GM06990 (cell line): Measurements from ENCODE around the gene PKD1.
A peak's percentile ranks its signal among the peaks of the same experiment; 100 is the strongest.

Experiments used
- DNase-seq: peaks from one replicate; pipeline ENCODE4 v3.0.0-alpha.2; 2011; ENCODE audit not compliant: insufficient read length; ENCODE audit errors: extremely low read depth
- H3K27me3 ChIP-seq: replicated peaks from 2 replicates; pipeline ENCODE4 v1.6.0; 2011; ENCODE audit warnings: low read length; ENCODE audit not compliant: control insufficient read depth, insufficient read depth
- H3K36me3 ChIP-seq: 2 replicates; pipeline ENCODE4 v1.5.1; 2011; ENCODE audit warnings: low read length; ENCODE audit not compliant: control insufficient read depth, insufficient read depth
- H3K4me3 ChIP-seq: replicated peaks from 2 replicates; pipeline ENCODE4 v1.5.1; 2011; ENCODE audit warnings: low read depth, mild to moderate bottlenecking, control low read depth, low read length
- CTCF ChIP-seq: IDR thresholded peaks from 2 replicates; pipeline ENCODE4 v1.5.1; 2011; ENCODE audit warnings: low read length, control low read depth, mild to moderate bottlenecking, inconsistent platforms; ENCODE audit not compliant: insufficient read depth, poor library complexity, severe bottlenecking

Gene PKD1

GRCh38 chr16:2046893-2047329 is 88.8 kb downstream of the PKD1 start:
- DNase-seq, result no peak

GRCh38 chr16:2045965-2046892 is 89.5 kb downstream of the PKD1 start:
- H3K36me3 ChIP-seq, result no peaks in the 10 kb centered on the region
- H3K27me3 ChIP-seq, result no peaks in the 10 kb centered on the region
- DNase-seq, result no peak
- no peak for TF ChIP-seq CTCF
- H3K4me3 ChIP-seq, result peak overlapping the region; percentile 91; the same call in 1 of the 2 replicates

More at GRCh38 chr16:2046893-2047329, 88.8 kb downstream of the PKD1 start:
- no peak for TF ChIP-seq CTCF
- H3K27me3 ChIP-seq, result no peaks in the 10 kb centered on the region
- peak overlapping the region; percentile 91 for H3K4me3 ChIP-seq
- H3K36me3 ChIP-seq, result no peaks in the 10 kb centered on the region; the same call in 1 of the 2 replicates

- no peaks in the 10 kb centered on the region for H3K27me3 ChIP-seq
- H3K36me3 ChIP-seq, result no peaks in the 10 kb centered on the region
- TF ChIP-seq CTCF, result no peak
- no peak overlapping the region for H3K4me3 ChIP-seq
- no peak for DNase-seq
Measured at GRCh38 chr16:2044541-2044940, 91.2 kb downstream of the PKD1 start.

GRCh38 chr16:2043667-2044451 is 91.8 kb downstream of the PKD1 start:
- H3K4me3 ChIP-seq, result no peak overlapping the region
- no peaks in the 10 kb centered on the region for H3K27me3 ChIP-seq
- DNase-seq, result no peak
- no peaks in the 10 kb centered on the region for H3K36me3 ChIP-seq
- TF ChIP-seq CTCF, result no peak

GRCh38 chr16:2042986-2043666 is 92.6 kb downstream of the PKD1 start:
- no peak for TF ChIP-seq CTCF
- DNase-seq, result no peak

More at GRCh38 chr16:2042986-2043666, 92.6 kb downstream of the PKD1 start:
- Histone ChIP-seq H3K27me3 (no peaks in the 10 kb centered on the region), H3K4me3 (no peak overlapping the region), H3K36me3 (no peaks in the 10 kb centered on the region)
